Nasal cavity respiratory epithelium epithelial cell of viscerocranial mucosa (primary cell): ENCODE results near the gene CHP1. TPM values are rescaled to one million over a fixed set of nuclear protein-coding genes. Genes with fewer than 3 reads are reported as not detected.

Source experiments
- total RNA-seq: library from RNA; depleted of rRNA; stranded (reverse); fragments of >200 nt; gene quantifications from 2 replicates; pipeline ENCODE4 v1.2.3, GENCODE V29; 2014

The CHP1 gene
- total RNA-seq: 90.2 and 90.8 TPM in 2 replicates

GRCh38 chr15:41230650-41231421, at the start of gene CHP1, which contains the start of gene EXD1:
CHP1 (plus strand) TSS chr15:41231268; CDS start chr15:41231383, 115 bp downstream.
EXD1 (minus strand) TSS chr15:41230757; CDS start chr15:41226575, 4,182 bp downstream.

Other genes with a start within 250 kb of the CHP1 start
- gene INO80, start 115.0 kb upstream of the CHP1 start, total RNA-seq: 31.1 and 37.2 TPM in 2 replicates
- 0.21 and 1.4 TPM in 2 replicates for gene EXD1, start 511 bp upstream of the CHP1 start, total RNA-seq
- gene OIP5, start 101.3 kb downstream of the CHP1 start, total RNA-seq: 0.28 and 0.34 TPM in 2 replicates
- 3.5 and 5.5 TPM in 2 replicates for gene NUSAP1, start 101.6 kb downstream of the CHP1 start, total RNA-seq
- gene NDUFAF1, start 171.2 kb downstream of the CHP1 start, total RNA-seq: 22.5 and 37.6 TPM in 2 replicates
- gene RTF1, start 185.8 kb downstream of the CHP1 start, total RNA-seq: 13.7 and 26.2 TPM in 2 replicates